ENCODE results near the gene SELENOM. TPM values are rescaled to one million over a fixed set of nuclear protein-coding genes. Genes with fewer than 3 reads are reported as not detected.

Gene SELENOM
- total RNA-seq, 2 donors from 2014 or later, result 27.1 to 61.7 TPM

- no peak for TF ChIP-seq CTCF (IDR thresholded peaks at IDR 0.05)
- Histone ChIP-seq H3K9ac (ENCODE audit: low read depth in 2 of 2, low read length in 2 of 2) (peak within 1 kb of the TSS; percentile 80 to 81), H3K36me3 (no peaks in the 10 kb centered on the region), H3K4me1 (peaks cover 8% of the 10 kb centered on the region), H3K4me3 (peak within 1 kb of the TSS; percentile 38), H3K9me3 (no peaks in the 10 kb centered on the region), H3K27me3 (no peaks in the 10 kb centered on the region), H3K27ac (peak within 1 kb of the TSS; percentile 74)
- DNase-seq, result peak; percentile 84
- intact Hi-C loops (cut with DNase I), result no loop called here
Measured at GRCh38 chr22:31122532-31123291, 15.3 kb upstream of the SELENOM start, which contains the start of gene INPP5J. TSS of gene INPP5J (plus strand) at chr22:31122966. CDS start at chr22:31123015, 49 bp downstream.

GRCh38 chr22:31122196-31122531, 14.8 kb upstream of the SELENOM start:
- TF ChIP-seq CTCF (IDR thresholded peaks at IDR 0.05), result no peak
- peak overlapping the region; percentile 74 for H3K27ac ChIP-seq
- H3K27me3 ChIP-seq, result no peaks in the 10 kb centered on the region
- intact Hi-C loops (cut with DNase I), result no loop called here
- no peaks in the 10 kb centered on the region for H3K36me3 ChIP-seq
- DNase-seq, result no peak
- no peaks in the 10 kb centered on the region for H3K9me3 ChIP-seq
- peaks cover 8% of the 10 kb centered on the region for H3K4me1 ChIP-seq
- peak overlapping the region; percentile 50 to 80 for H3K9ac ChIP-seq (ENCODE audit: low read depth in 2 of 2, low read length in 2 of 2)
- no peak overlapping the region for H3K4me3 ChIP-seq

GRCh38 chr22:31121403-31121802, 14.0 kb upstream of the SELENOM start:
- no peak for DNase-seq
- intact Hi-C loops (cut with DNase I), result no loop called here
- H3K36me3 ChIP-seq, result no peaks in the 10 kb centered on the region
- no peaks in the 10 kb centered on the region for H3K27me3 ChIP-seq
- H3K9ac ChIP-seq (ENCODE audit: low read depth in 2 of 2, low read length in 2 of 2), result peak overlapping the region in 1 of 2 donors; percentile 80
- H3K27ac ChIP-seq, result no peak overlapping the region
- no peaks in the 10 kb centered on the region for H3K9me3 ChIP-seq
- no peak for TF ChIP-seq CTCF (IDR thresholded peaks at IDR 0.05)
- H3K4me3 ChIP-seq, result no peak overlapping the region
- peaks cover 8% of the 10 kb centered on the region for H3K4me1 ChIP-seq

GRCh38 chr22:31120642-31121041, 13.3 kb upstream of the SELENOM start:
- H3K27ac ChIP-seq, result no peak overlapping the region
- no peaks in the 10 kb centered on the region for H3K27me3 ChIP-seq
- H3K36me3 ChIP-seq, result no peaks in the 10 kb centered on the region
- H3K9me3 ChIP-seq, result no peaks in the 10 kb centered on the region
- no peak for DNase-seq
- no peak overlapping the region for H3K4me3 ChIP-seq
- no peak overlapping the region for H3K9ac ChIP-seq (ENCODE audit: low read depth in 2 of 2, low read length in 2 of 2)
- TF ChIP-seq CTCF (IDR thresholded peaks at IDR 0.05), result no peak
- intact Hi-C loops (cut with DNase I), result no loop called here
- peaks cover 8% of the 10 kb centered on the region for H3K4me1 ChIP-seq

GRCh38 chr22:31120230-31120629, 12.9 kb upstream of the SELENOM start:
- no peak for TF ChIP-seq CTCF (IDR thresholded peaks at IDR 0.05)
- Histone ChIP-seq H3K4me3 (no peak overlapping the region), H3K27ac (no peak overlapping the region), H3K27me3 (no peaks in the 10 kb centered on the region), H3K36me3 (no peaks in the 10 kb centered on the region), H3K4me1 (peaks cover 8% of the 10 kb centered on the region), H3K9me3 (no peaks in the 10 kb centered on the region), H3K9ac (ENCODE audit: low read depth in 2 of 2, low read length in 2 of 2) (no peak overlapping the region)
- no peak for DNase-seq
- intact Hi-C loops (cut with DNase I), result no loop called here

Data from colonic mucosa (tissue), 4 donors.